ENCODE data around the gene PDZD4.

DNA sequence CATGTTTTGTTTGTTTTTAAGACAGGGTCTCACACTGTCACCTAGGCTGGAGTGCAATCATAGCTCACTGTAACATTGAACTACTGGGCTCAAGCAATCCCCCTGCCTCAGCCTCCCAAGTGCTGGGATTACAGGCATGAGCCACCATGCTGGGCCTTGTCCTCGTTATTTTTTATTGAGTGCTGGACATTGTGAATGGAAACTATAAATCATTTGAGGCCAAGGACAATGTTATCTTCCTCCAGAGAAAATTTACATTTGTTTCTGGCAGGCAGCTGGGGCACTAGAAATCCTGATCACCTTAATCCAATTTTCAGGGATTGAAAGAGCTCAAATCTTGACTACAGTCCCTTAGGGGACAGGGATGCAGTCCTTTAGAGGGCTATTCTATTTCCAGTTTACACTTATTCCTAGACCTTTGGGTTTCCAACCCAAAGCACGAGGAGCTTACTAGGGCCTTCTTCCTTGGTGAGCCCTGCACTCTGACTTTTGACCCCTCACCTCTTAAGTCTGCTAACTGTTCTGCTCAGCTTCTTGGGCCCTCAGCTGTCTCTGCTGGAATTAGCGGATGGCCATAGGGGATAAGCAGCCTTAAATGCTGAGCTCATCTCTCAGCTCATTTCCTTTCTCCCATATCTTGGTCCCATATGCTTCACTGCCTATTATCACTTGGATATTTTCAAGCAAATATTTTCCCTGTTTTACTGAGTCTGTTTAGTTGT lies 23.0 kb upstream of the PDZD4 start:
- TF ChIP-seq, protein P1, sequence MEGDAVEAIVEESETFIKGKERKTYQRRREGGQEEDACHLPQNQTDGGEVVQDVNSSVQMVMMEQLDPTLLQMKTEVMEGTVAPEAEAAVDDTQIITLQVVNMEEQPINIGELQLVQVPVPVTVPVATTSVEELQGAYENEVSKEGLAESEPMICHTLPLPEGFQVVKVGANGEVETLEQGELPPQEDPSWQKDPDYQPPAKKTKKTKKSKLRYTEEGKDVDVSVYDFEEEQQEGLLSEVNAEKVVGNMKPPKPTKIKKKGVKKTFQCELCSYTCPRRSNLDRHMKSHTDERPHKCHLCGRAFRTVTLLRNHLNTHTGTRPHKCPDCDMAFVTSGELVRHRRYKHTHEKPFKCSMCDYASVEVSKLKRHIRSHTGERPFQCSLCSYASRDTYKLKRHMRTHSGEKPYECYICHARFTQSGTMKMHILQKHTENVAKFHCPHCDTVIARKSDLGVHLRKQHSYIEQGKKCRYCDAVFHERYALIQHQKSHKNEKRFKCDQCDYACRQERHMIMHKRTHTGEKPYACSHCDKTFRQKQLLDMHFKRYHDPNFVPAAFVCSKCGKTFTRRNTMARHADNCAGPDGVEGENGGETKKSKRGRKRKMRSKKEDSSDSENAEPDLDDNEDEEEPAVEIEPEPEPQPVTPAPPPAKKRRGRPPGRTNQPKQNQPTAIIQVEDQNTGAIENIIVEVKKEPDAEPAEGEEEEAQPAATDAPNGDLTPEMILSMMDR (IDR thresholded peaks at IDR 0.05; ENCODE audit: insufficient read depth, low read depth, low read length): no peak
- no peak for TF ChIP-seq EZH2 (IDR thresholded peaks at IDR 0.05; ENCODE audit: insufficient read depth, low read length)
